Stomach (tissue), 9 donors: ENCODE data around the gene PYROXD2. TPM values are rescaled to one million over a fixed set of nuclear protein-coding genes. Genes with fewer than 3 reads are reported as not detected.

Experiments used
- DNase-seq, 2 donors: peaks; one replicate each; pipeline versions ENCODE4 v3.0.0 to v3.0.0-alpha.2; 2013 to 2019
- H3K27ac ChIP-seq, 5 donors: fragments of 200-600 bp in 4 of 5; sonication (generic) in 4 of 5; one replicate each; pipeline ENCODE4 v1.5.1; 2013 to 2019; ENCODE audit warnings: mild to moderate bottlenecking in 1 of 5, moderate library complexity in 1 of 5
- H3K27me3 ChIP-seq, 3 donors: fragments of 200-600 bp; sonication (generic); one replicate each; pipeline ENCODE4 v1.5.1; 2017 to 2019; ENCODE audit warnings: mixed run types in 1 of 3
- H3K36me3 ChIP-seq, 4 donors: fragments of 200-600 bp; sonication (generic); 1 replicate in 3 of 4; 2 replicates in 1 of 4; pipeline ENCODE4 v1.5.1; 2016 to 2019
- H3K4me1 ChIP-seq, 4 donors: fragments of 200-600 bp; sonication (generic); one replicate each; pipeline ENCODE4 v1.5.1; 2016 to 2019
- H3K4me3 ChIP-seq, 4 donors: fragments of 200-600 bp; sonication (generic) in 3 of 4; one replicate each; pipeline ENCODE4 v1.5.1; 2016 to 2019; ENCODE audit warnings: mild to moderate bottlenecking in 1 of 4
- H3K9me3 ChIP-seq, 4 donors: fragments of 200-600 bp; sonication (generic); one replicate each; pipeline ENCODE4 v1.5.1; 2016 to 2019
- EP300 ChIP-seq: sonication (generic); formaldehyde crosslinking; IDR thresholded peaks from one replicate; pipeline ENCODE4 v1.6.1; 2017; ENCODE audit warnings: antibody characterized with exemption
- POLR2A ChIP-seq, 4 donors: fragments of 450-650 bp; IDR thresholded peaks; one replicate each; pipeline ENCODE4 v1.6.1; 2016; ENCODE audit warnings: antibody characterized with exemption in 4 of 4, control low read depth in 2 of 4, mild to moderate bottlenecking in 1 of 4, moderate library complexity in 1 of 4
- POLR2AphosphoS5 ChIP-seq, 3 donors: sonication (generic); formaldehyde crosslinking; IDR thresholded peaks; one replicate each; pipeline ENCODE4 v1.6.1; 2016; ENCODE audit warnings: antibody characterized with exemption in 3 of 3
- WGBS, 5 donors: extraction: QIAGEN DNeasy Blood & Tissue Kit in 3 of 5; methylation state at CpG; one replicate each; pipeline versions ENCODE4 v1.1.5 to v1.1.7; 2013 to 2018; 5-methylcytosine and 5-hydroxymethylcytosine counted together
- intact Hi-C: fragments of 100-400 bp; cut with DNase I; formaldehyde crosslinking; loops from one replicate; pipeline ENCODE4 v1.15.1; 2023; ENCODE audit warnings: low total_unique reads
- polyA plus RNA-seq, 3 donors: library from polyadenylated mRNA; stranded (reverse); fragments of 200-250 nt; gene quantifications; one replicate each; pipeline ENCODE4 v1.2.3, GENCODE V29; 2013
- total RNA-seq, 5 donors: library from RNA; depleted of rRNA; stranded (reverse); fragments of >200 nt; gene quantifications; one replicate each; pipeline versions ENCODE4 v1.1.0 to v1.2.3, GENCODE V29; 2014 to 2016
- TF ChIP-seq, protein P1 (sequence below), 7 experiments: fragments of 450-650 bp in 4 of 7; fragments of 200-600 bp in 3 of 7; sonication (generic) in 3 of 7; IDR thresholded peaks; one replicate each; pipeline ENCODE4 v1.5.1; 2016 to 2019; ENCODE audit warnings: antibody characterized with exemption in 7 of 7, control low read depth in 2 of 7, mild to moderate bottlenecking in 1 of 7
- donor health status: healthy with polysubstance abuse.
- donor health status: Bipolar disorder and iron deficiency.
- donor health status: healthy.

The PYROXD2 gene
- total and polyA plus RNA-seq, 8 donors, result 2.4 to 33.5 (median 8.3) TPM

DNA sequence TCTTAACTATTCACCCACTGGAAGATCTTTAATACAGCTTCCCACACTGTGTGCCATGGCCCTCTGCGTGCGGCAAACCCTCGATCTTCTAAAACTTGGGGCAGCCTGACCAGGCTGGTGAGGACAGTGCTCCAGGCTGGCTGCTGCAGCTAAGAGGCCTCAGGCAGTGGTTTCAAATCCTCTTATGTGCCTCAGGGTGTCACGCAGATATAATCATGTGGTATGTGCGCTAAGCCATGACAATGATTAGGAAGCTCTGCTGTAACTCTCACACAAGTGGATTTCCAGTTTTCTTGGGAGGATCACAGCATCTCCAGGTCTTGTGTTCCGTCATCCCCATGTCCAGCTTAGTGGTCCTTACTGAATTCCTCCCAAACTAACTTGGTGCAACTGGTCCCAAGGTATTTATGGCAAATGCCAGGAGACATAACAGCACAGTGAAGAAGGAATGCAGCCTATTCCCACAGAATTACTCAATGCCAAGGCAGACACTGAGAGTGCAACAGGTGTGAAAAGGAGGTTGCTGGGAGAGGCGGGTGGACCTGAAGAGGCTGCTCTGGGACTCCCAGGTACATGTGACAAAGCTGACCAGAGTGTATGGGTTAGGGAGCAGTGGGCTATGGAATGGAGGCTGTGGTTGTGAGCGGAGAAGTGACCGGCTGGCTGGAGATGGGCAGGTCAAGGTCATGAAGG lies 29.5 kb upstream of the PYROXD2 start:
- peaks cover 3 to 48% (median 26%) of the 10 kb centered on the region in 4 donors for H3K4me1 ChIP-seq
- H3K27me3 ChIP-seq, result no peaks in the 10 kb centered on the region
- intact Hi-C loops, result no loop called here
- DNase-seq, result no peak
- H3K36me3 ChIP-seq, result peaks cover 31 to 60% (median 58%) of the 10 kb centered on the region in 4 donors
- no peak overlapping the region for H3K27ac ChIP-seq
- no peak overlapping the region for H3K4me3 ChIP-seq
- H3K9me3 ChIP-seq, result no peaks in the 10 kb centered on the region
- 87 to 97% (median 92%) methylated on average over 9 of the region's 9 CpGs for WGBS, 5 donors
- no peak for TF ChIP-seq POLR2A (IDR thresholded peaks at IDR 0.05)
- TF ChIP-seq POLR2AphosphoS5 (IDR thresholded peaks at IDR 0.05), result no peak
- TF ChIP-seq, protein P1, sequence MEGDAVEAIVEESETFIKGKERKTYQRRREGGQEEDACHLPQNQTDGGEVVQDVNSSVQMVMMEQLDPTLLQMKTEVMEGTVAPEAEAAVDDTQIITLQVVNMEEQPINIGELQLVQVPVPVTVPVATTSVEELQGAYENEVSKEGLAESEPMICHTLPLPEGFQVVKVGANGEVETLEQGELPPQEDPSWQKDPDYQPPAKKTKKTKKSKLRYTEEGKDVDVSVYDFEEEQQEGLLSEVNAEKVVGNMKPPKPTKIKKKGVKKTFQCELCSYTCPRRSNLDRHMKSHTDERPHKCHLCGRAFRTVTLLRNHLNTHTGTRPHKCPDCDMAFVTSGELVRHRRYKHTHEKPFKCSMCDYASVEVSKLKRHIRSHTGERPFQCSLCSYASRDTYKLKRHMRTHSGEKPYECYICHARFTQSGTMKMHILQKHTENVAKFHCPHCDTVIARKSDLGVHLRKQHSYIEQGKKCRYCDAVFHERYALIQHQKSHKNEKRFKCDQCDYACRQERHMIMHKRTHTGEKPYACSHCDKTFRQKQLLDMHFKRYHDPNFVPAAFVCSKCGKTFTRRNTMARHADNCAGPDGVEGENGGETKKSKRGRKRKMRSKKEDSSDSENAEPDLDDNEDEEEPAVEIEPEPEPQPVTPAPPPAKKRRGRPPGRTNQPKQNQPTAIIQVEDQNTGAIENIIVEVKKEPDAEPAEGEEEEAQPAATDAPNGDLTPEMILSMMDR (IDR thresholded peaks at IDR 0.05), result no peak
- TF ChIP-seq EP300, result no peak

DNA sequence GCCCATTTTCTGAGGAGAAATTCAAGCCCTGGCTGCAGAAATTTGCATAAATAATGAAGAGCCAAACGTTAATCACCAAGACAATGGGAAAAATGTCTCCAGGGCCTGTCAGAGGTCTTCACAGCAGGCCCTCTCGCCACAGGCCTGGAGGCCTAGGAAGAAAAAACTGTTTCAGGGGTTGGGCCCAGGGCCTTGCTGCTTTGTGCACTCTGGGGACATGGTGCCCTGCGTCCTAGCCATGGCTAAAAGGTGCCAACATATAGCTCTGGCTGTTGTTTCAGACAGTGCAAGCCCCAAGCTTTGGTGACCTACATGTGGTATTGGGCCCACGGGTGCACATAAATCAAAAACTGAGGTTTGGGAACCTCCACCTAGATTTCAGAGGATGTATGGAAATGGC lies 23.7 kb upstream of the PYROXD2 start:
- H3K4me3 ChIP-seq, result no peak overlapping the region
- intact Hi-C loops, result no loop called here
- no peak for DNase-seq
- peaks cover 37 to 99% (median 94%) of the 10 kb centered on the region in 4 donors for H3K36me3 ChIP-seq
- 90 to 97% (median 93%) methylated on average over 4 of the region's 4 CpGs for WGBS, 5 donors
- no peak overlapping the region for H3K27ac ChIP-seq
- TF ChIP-seq POLR2AphosphoS5 (IDR thresholded peaks at IDR 0.05) (no peak), EP300 (no peak), POLR2A (IDR thresholded peaks at IDR 0.05) (no peak)
- TF ChIP-seq, protein P1 (IDR thresholded peaks at IDR 0.05), result no peak
- H3K27me3 ChIP-seq, result no peaks in the 10 kb centered on the region
- no peaks in the 10 kb centered on the region for H3K9me3 ChIP-seq
- peaks cover 0 to 15% (median 4%) of the 10 kb centered on the region in 4 donors for H3K4me1 ChIP-seq

DNA sequence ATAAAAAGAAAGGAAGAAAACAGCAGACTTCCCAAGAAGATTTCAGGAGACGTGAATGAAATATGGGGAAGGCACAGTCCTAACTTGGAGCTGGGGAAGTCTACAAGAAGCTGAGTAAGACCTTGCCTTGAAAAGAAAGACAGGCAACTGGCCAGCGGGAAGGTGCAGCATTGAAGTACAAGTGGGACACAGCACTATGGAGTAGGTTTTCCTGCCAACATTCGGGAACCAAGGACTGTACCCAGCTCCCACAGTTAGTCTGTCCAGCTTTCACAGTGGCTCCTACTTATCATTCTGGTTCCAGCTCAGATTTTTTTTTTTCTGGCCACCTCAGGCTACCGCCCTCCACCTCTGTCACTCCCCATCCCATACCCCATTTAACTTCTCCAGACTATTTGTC lies 21.7 kb upstream of the PYROXD2 start:
- DNase-seq, result no peak
- 89 to 97% (median 96%) methylated on average over 4 of the region's 4 CpGs for WGBS, 5 donors
- H3K36me3 ChIP-seq, result peaks cover 32 to 99% (median 94%) of the 10 kb centered on the region in 4 donors
- TF ChIP-seq EP300, result no peak
- TF ChIP-seq, protein P1 (IDR thresholded peaks at IDR 0.05), result no peak
- TF ChIP-seq POLR2AphosphoS5 (IDR thresholded peaks at IDR 0.05), result no peak
- no peak for TF ChIP-seq POLR2A (IDR thresholded peaks at IDR 0.05)
- intact Hi-C loops, result no loop called here
- H3K27ac ChIP-seq, result no peak overlapping the region
- H3K4me3 ChIP-seq, result no peak overlapping the region
- H3K9me3 ChIP-seq, result no peaks in the 10 kb centered on the region
- no peaks in the 10 kb centered on the region for H3K27me3 ChIP-seq
- no peaks in the 10 kb centered on the region for H3K4me1 ChIP-seq

DNA sequence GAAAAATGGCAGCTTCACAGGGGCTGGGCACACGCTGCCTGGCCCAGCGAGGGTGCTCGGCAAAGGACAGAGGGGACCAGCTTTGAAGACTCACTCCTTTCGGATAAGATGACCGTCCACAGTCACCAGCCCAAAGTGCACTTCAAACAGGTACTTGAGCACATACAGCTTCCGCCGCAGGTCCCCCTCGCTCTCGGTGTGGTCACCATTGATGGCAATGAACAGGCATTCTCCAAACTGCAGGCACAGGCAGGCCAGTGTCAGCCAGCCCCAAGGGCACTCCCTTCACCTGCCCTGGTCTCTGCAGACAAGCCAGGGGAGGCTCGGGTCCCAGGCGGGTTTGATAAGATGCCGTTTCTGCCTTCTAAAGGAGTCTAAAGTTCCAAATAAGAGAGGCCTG lies 20.2 kb upstream of the PYROXD2 start:
- Histone ChIP-seq H3K4me3 (no peak overlapping the region), H3K9me3 (no peaks in the 10 kb centered on the region), H3K27ac (no peak overlapping the region), H3K27me3 (no peaks in the 10 kb centered on the region), H3K36me3 (peaks cover 45 to 100% (median 95%) of the 10 kb centered on the region in 4 donors), H3K4me1 (no peaks in the 10 kb centered on the region)
- 93 to 98% (median 97%) methylated on average over 11 to 12 of the region's 12 CpGs for WGBS, 5 donors
- intact Hi-C loops, result no loop called here
- DNase-seq, result peak in 1 of 2 donors; percentile 23
- TF ChIP-seq POLR2A (IDR thresholded peaks at IDR 0.05) (no peak), EP300 (no peak), POLR2AphosphoS5 (IDR thresholded peaks at IDR 0.05) (no peak)
- TF ChIP-seq, protein P1 (IDR thresholded peaks at IDR 0.05), result no peak
